ENCODE measurements around the gene LCP2.

DNA sequence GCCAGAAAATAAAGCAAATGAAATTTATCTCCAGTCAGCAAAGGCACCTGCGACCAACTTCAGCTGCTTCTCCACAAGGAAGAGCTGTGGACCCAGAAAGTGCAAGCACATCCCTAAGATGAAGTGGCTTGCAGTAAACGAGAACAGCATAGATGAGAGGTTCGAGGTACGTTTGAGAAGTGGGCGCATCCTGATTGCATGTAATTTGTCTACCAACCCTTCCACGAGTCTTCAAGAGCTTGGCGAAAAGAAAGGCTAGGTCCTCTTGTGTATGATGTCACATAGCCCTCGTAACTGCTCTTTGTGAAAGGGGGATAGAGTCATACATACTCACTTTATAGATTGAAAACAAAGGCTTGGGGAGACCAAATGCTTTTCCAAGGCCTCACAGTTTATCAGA lies 6.0 kb upstream of the LCP2 start:
- TF ChIP-seq, protein P1, sequence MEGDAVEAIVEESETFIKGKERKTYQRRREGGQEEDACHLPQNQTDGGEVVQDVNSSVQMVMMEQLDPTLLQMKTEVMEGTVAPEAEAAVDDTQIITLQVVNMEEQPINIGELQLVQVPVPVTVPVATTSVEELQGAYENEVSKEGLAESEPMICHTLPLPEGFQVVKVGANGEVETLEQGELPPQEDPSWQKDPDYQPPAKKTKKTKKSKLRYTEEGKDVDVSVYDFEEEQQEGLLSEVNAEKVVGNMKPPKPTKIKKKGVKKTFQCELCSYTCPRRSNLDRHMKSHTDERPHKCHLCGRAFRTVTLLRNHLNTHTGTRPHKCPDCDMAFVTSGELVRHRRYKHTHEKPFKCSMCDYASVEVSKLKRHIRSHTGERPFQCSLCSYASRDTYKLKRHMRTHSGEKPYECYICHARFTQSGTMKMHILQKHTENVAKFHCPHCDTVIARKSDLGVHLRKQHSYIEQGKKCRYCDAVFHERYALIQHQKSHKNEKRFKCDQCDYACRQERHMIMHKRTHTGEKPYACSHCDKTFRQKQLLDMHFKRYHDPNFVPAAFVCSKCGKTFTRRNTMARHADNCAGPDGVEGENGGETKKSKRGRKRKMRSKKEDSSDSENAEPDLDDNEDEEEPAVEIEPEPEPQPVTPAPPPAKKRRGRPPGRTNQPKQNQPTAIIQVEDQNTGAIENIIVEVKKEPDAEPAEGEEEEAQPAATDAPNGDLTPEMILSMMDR (IDR thresholded peaks at IDR 0.05 in 2 of 3, conservative IDR thresholded peaks at IDR 0.05 in 1 of 3; ENCODE audit: borderline replicate concordance in 1 of 3, insufficient read depth in 1 of 3, low read depth in 2 of 3, low read length in 2 of 3) = no peak
- TF ChIP-seq EZH2 (IDR thresholded peaks at IDR 0.05) = no peak
- TF ChIP-seq, protein P2, sequence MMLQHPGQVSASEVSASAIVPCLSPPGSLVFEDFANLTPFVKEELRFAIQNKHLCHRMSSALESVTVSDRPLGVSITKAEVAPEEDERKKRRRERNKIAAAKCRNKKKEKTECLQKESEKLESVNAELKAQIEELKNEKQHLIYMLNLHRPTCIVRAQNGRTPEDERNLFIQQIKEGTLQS (IDR thresholded peaks at IDR 0.05) = no peak
